ENCODE results near the gene CSNK1G3. TPM values are rescaled to one million over a fixed set of nuclear protein-coding genes. Genes with fewer than 3 reads are reported as not detected.

CSNK1G3 gene
- total and polyA plus RNA-seq, 2 of the 4 experiments (the other 2 are of a cell fraction), result 16.4 to 26.2 TPM

- CTCF ChIA-PET, result interaction anchor here (0.6 kb wide), 1 partner anchor 16 kb away, joined by 3 read pairs; no protein-coding TSS in a partner anchor
- TF ChIP-seq CEBPB (IDR thresholded peaks at IDR 0.05; ENCODE audit: low read depth, low read length) (no peak), SMC3 (IDR thresholded peaks at IDR 0.05; ENCODE audit: low read depth, low read length) (no peak), RFX5 (IDR thresholded peaks at IDR 0.05; ENCODE audit: low read depth, low read length) (no peak), RCOR1 (IDR thresholded peaks at IDR 0.05; ENCODE audit: insufficient replicate concordance, low read length) (no peak), MXI1 (IDR thresholded peaks at IDR 0.05; ENCODE audit: borderline replicate concordance, low read depth, low read length) (no peak), MAZ (IDR thresholded peaks at IDR 0.05; ENCODE audit: borderline replicate concordance, low read depth, low read length) (no peak), MAFK (IDR thresholded peaks at IDR 0.05; ENCODE audit: low read depth, low read length) (no peak), FOS (IDR thresholded peaks at IDR 0.05; ENCODE audit: low read depth, low read length) (no peak), BHLHE40 (IDR thresholded peaks at IDR 0.05; ENCODE audit: low read depth, low read length) (no peak), ELK1 (IDR thresholded peaks at IDR 0.05; ENCODE audit: borderline replicate concordance, low read depth, low read length) (no peak), RAD21 (IDR thresholded peaks at IDR 0.05; ENCODE audit: low read length) (no peak), CTCF (conservative IDR thresholded peaks at IDR 0.05; ENCODE audit: low read depth, low read length) (no peak), POLR2A (IDR thresholded peaks at IDR 0.05; ENCODE audit: low read depth, low read length) (no peak), USF2 (IDR thresholded peaks at IDR 0.05; ENCODE audit: low read depth, low read length) (no peak), NFE2L2 (IDR thresholded peaks at IDR 0.05; ENCODE audit: low read depth, low read length) (no peak), CHD1 (IDR thresholded peaks at IDR 0.05; ENCODE audit: low read depth, low read length) (no peak)
Observed at GRCh38 chr5:123558762-123559433, 46.9 kb downstream of the CSNK1G3 start.

More at GRCh38 chr5:123558762-123559433, 46.9 kb downstream of the CSNK1G3 start:
- POLR2A ChIA-PET (ENCODE audit: unreplicated experiment), result no interaction called here
- Histone ChIP-seq H3K18ac (ENCODE audit: low read depth, low read length) (no peak overlapping the region), H4K8ac (ENCODE audit: low read depth in 2 of 2, low read length in 2 of 2) (no peak overlapping the region), H3K79me1 (ENCODE audit: low read depth in 1 of 2, low read length in 2 of 2) (peaks cover 12 to 22% of the 10 kb centered on the region in 2 experiments), H2BK120ac (ENCODE audit: low read depth, low read length) (no peak overlapping the region), H4K20me1 (ENCODE audit: insufficient read depth, low read length) (no peaks in the 10 kb centered on the region), H4K5ac (ENCODE audit: low read depth, low read length) (no peak overlapping the region), H3K4me3 (ENCODE audit: insufficient read depth, low read depth, low read length) (no peak overlapping the region), H3K4me1 (ENCODE audit: control insufficient read depth, insufficient read depth, low read length) (no peaks in the 10 kb centered on the region; the same call in none of the 2 replicates), H3K56ac (ENCODE audit: extremely low read depth, insufficient read depth, low read length) (no peak overlapping the region), H2BK15ac (ENCODE audit: low read depth, low read length) (no peak overlapping the region; the same call in 2 of the 3 replicates), H3K4ac (ENCODE audit: low read depth, low read length) (no peak overlapping the region), H3K27me3 (ENCODE audit: control insufficient read depth, insufficient read depth, low read length) (no peaks in the 10 kb centered on the region), H3K9ac (ENCODE audit: low read depth, low read length) (no peak overlapping the region), H2BK20ac (ENCODE audit: low read depth, low read length) (no peak overlapping the region), H3K9me1 (ENCODE audit: insufficient read depth, low read length) (no peaks in the 10 kb centered on the region), H2BK5ac (ENCODE audit: low read depth, low read length, poor library complexity, severe bottlenecking) (no peak overlapping the region), H3K36me3 (ENCODE audit: control insufficient read depth, insufficient read depth, low read length) (0 out of 2 replicates have a peak, but pooled peaks cover 2% of the 10 kb centered on the region), H4K91ac (ENCODE audit: insufficient read depth, low read depth, low read length) (no peak overlapping the region), H3K4me2 (ENCODE audit: low read depth, low read length) (no peak overlapping the region), H3K9me3 (ENCODE audit: control insufficient read depth, insufficient read depth, low read length) (no peaks in the 10 kb centered on the region), H3K27ac (ENCODE audit: insufficient read depth, low read length) (no peak overlapping the region), H2AFZ (replicated peaks; ENCODE audit: low read length, poor library complexity) (no peak overlapping the region), H3K14ac (replicated peaks; ENCODE audit: low read depth, low read length) (no peak overlapping the region), H2AK9ac (replicated peaks; ENCODE audit: low read depth, low read length, poor library complexity) (no peak overlapping the region), H3K23ac (ENCODE audit: low read depth, low read length) (no peak overlapping the region), H2AK5ac (ENCODE audit: low read depth, low read length) (no peak overlapping the region)
- dilution Hi-C loops (cut with HindIII; ENCODE audit: low sequenced_read_pairs, unreplicated experiment), result no loop called here
- intact Hi-C loops (cut with micrococcal nuclease), result no loop called here
- BruUV-seq (replicated peaks), result no TSS peak
- DNase-seq (no peak), ATAC-seq (ENCODE audit: low read depth) (no peak)
- in situ Hi-C loops (cut with MboI; ENCODE audit: low sequenced_read_pairs), result no loop called here
- WGBS, 2 experiments (ENCODE audit: extremely low coverage in 2 of 2, insufficient read length in 1 of 2), result 100% methylated on average over 2 of the region's 5 CpGs; no CpG with 5 or more reads in 1 of the 2 experiments

Data from IMR-90 (cell line).